Measurements from ENCODE around the gene CREB5. TPM values are rescaled to one million over a fixed set of nuclear protein-coding genes. Genes with fewer than 3 reads are reported as not detected.

Gene CREB5
- total RNA-seq, 1 experiment from 2014 or later: 5.2 TPM

GRCh38 chr7:28623105-28623730, 210.9 kb downstream of the CREB5 start:
- no peaks in the 10 kb centered on the region for H3F3A ChIP-seq (ENCODE audit: low read length, unreplicated experiment)
- H3K4me1 ChIP-seq (ENCODE audit: insufficient read depth, low read length): peaks cover 12% of the 10 kb centered on the region; the same call in 1 of the 2 replicates
- no peaks in the 10 kb centered on the region for H3K9me3 ChIP-seq (ENCODE audit: low read length)
- no peaks in the 10 kb centered on the region for H3K36me3 ChIP-seq (ENCODE audit: low read depth, low read length)
- ChIA-PET CTCF (no interaction called here), POLR2A (ENCODE audit: unreplicated experiment) (no interaction called here)
- H3K27ac ChIP-seq (ENCODE audit: low read length): no peak overlapping the region
- H3K27me3 ChIP-seq (ENCODE audit: low read length): no peaks in the 10 kb centered on the region
- TF ChIP-seq EZH2phosphoT487 (IDR thresholded peaks at IDR 0.05; ENCODE audit: borderline replicate concordance, low read length) (no peak), CTCF (conservative IDR thresholded peaks at IDR 0.05; ENCODE audit: low read depth, low read length) (no peak), EZH2 (IDR thresholded peaks at IDR 0.05; ENCODE audit: low read length, unreplicated experiment) (no peak)
- intact Hi-C loops (cut with micrococcal nuclease): no loop called here
- no peaks in the 10 kb centered on the region for H4K20me1 ChIP-seq (ENCODE audit: low read length)
- H3K4me2 ChIP-seq (ENCODE audit: low read length): peak overlapping the region; percentile 42
- H3K4me3 ChIP-seq (ENCODE audit: low read length): no peak overlapping the region
- H3K9ac ChIP-seq (ENCODE audit: low read length): no peak overlapping the region
- no TSS peak for BruUV-seq (replicated peaks)
- no peaks in the 10 kb centered on the region for H3K9me2 ChIP-seq (replicated peaks; ENCODE audit: low read length)
- peak; percentile 79 for ATAC-seq
- no peak overlapping the region for H2AFZ ChIP-seq (ENCODE audit: low read length)
- H3K79me2 ChIP-seq (ENCODE audit: low read length): no peaks in the 10 kb centered on the region
- peak; percentile 40 for DNase-seq

- H3K36me3 ChIP-seq (ENCODE audit: low read depth, low read length): no peaks in the 10 kb centered on the region
- intact Hi-C loops (cut with micrococcal nuclease): no loop called here
- no peaks in the 10 kb centered on the region for H3K27me3 ChIP-seq (ENCODE audit: low read length)
- H3K9me2 ChIP-seq (replicated peaks; ENCODE audit: low read length): no peaks in the 10 kb centered on the region
- TF ChIP-seq EZH2phosphoT487 (IDR thresholded peaks at IDR 0.05; ENCODE audit: borderline replicate concordance, low read length): no peak
- TF ChIP-seq CTCF (conservative IDR thresholded peaks at IDR 0.05; ENCODE audit: low read depth, low read length): peak; percentile 75
- peaks cover 12% of the 10 kb centered on the region; the same call in 1 of the 2 replicates for H3K4me1 ChIP-seq (ENCODE audit: insufficient read depth, low read length)
- H3K4me2 ChIP-seq (ENCODE audit: low read length): no peak overlapping the region; the same call in 1 of the 2 replicates
- ATAC-seq (peak; percentile 64), DNase-seq (peak; percentile 48)
- H3K27ac ChIP-seq (ENCODE audit: low read length): no peak overlapping the region
- BruUV-seq (replicated peaks): no TSS peak
- no peak overlapping the region for H2AFZ ChIP-seq (ENCODE audit: low read length)
- POLR2A ChIA-PET (ENCODE audit: unreplicated experiment): no interaction called here
- CTCF ChIA-PET: no interaction called here
- H3K4me3 ChIP-seq (ENCODE audit: low read length): no peak overlapping the region
- H3K9ac ChIP-seq (ENCODE audit: low read length): no peak overlapping the region
- H3K79me2 ChIP-seq (ENCODE audit: low read length): no peaks in the 10 kb centered on the region
- no peaks in the 10 kb centered on the region for H4K20me1 ChIP-seq (ENCODE audit: low read length)
- no peaks in the 10 kb centered on the region for H3F3A ChIP-seq (ENCODE audit: low read length, unreplicated experiment)
- no peaks in the 10 kb centered on the region for H3K9me3 ChIP-seq (ENCODE audit: low read length)
These were observed 211.5 kb downstream of the CREB5 start for GRCh38 chr7:28623863-28624262.

- Histone ChIP-seq H3K4me1 (ENCODE audit: insufficient read depth, low read length) (peaks cover 12% of the 10 kb centered on the region; the same call in 1 of the 2 replicates), H2AFZ (ENCODE audit: low read length) (no peak overlapping the region), H3K79me2 (ENCODE audit: low read length) (no peaks in the 10 kb centered on the region), H3K27me3 (ENCODE audit: low read length) (no peaks in the 10 kb centered on the region), H3K9me3 (ENCODE audit: low read length) (no peaks in the 10 kb centered on the region), H3K36me3 (ENCODE audit: low read depth, low read length) (no peaks in the 10 kb centered on the region), H3K27ac (ENCODE audit: low read length) (no peak overlapping the region), H3F3A (ENCODE audit: low read length, unreplicated experiment) (no peaks in the 10 kb centered on the region), H3K4me3 (ENCODE audit: low read length) (no peak overlapping the region), H4K20me1 (ENCODE audit: low read length) (no peaks in the 10 kb centered on the region), H3K4me2 (ENCODE audit: low read length) (no peak overlapping the region), H3K9ac (ENCODE audit: low read length) (no peak overlapping the region), H3K9me2 (replicated peaks; ENCODE audit: low read length) (no peaks in the 10 kb centered on the region)
- no TSS peak for BruUV-seq (replicated peaks)
- no peak for TF ChIP-seq EZH2 (IDR thresholded peaks at IDR 0.05; ENCODE audit: low read length, unreplicated experiment)
- TF ChIP-seq CTCF (conservative IDR thresholded peaks at IDR 0.05; ENCODE audit: low read depth, low read length): no peak
- no peak for TF ChIP-seq EZH2phosphoT487 (IDR thresholded peaks at IDR 0.05; ENCODE audit: borderline replicate concordance, low read length)
- ATAC-seq (no peak), DNase-seq (no peak)
- ChIA-PET CTCF (no interaction called here), POLR2A (ENCODE audit: unreplicated experiment) (no interaction called here)
- intact Hi-C loops (cut with micrococcal nuclease): loop anchor here (5.0 kb wide), 2 partner anchors 62 to 213 kb away; partner anchors contain the start of gene CREB5
These were observed 213.1 kb downstream of the CREB5 start for GRCh38 chr7:28625432-28625831.

All from PC-3 (cell line).